HCEC 1CT (cell line): ENCODE results near the gene CLBA1.

Source experiments
- DNase-seq: peaks from one replicate; pipeline ENCODE4 v3.0.0-alpha.2; 2017

Gene CLBA1

DNA sequence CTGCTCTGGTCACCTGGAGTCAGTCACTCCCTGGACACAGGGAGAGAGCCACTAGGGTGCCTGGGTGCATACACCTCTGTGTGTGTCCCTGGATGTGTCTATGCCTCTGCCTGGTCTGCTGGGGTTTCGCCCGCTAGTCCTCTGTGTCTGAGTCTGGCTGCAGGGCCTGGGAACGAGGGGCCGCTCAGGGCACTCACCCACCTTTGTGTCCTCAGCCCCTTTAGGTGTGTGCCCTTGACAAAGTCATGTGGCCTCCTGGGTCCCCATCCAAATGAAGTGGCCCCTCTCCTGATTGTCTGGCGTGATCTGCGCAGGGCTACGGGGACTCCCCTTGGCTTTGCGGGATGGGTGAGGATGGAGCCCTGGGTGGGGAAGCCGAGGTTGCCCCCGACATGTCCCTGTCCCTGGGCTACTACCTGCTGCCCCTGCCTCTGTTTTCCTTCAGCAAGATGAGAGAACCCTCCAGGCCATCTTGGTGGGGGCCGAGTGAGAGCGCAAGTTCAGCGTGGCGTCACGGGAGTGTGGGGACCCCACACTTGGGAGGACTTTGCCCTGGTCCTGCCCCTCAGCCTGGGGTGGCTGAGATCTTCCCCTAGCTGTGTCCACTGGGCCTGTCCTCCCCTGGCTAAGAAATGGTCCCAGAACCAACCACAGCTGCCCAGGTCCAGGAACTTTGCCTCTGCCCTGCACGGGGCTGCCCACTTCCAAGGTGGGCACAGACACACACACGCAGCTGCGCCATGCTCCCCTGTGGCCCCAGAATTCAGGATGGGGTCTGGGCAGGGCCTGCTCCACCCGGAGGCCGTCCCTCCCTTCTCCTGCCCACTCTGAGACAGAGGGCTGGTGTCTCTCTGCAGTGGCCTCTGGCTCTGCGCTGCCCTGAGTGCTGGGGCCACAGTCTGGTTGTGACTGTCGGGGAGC lies 4.7 kb upstream of the CLBA1 start:
- DNase-seq: no peak

DNA sequence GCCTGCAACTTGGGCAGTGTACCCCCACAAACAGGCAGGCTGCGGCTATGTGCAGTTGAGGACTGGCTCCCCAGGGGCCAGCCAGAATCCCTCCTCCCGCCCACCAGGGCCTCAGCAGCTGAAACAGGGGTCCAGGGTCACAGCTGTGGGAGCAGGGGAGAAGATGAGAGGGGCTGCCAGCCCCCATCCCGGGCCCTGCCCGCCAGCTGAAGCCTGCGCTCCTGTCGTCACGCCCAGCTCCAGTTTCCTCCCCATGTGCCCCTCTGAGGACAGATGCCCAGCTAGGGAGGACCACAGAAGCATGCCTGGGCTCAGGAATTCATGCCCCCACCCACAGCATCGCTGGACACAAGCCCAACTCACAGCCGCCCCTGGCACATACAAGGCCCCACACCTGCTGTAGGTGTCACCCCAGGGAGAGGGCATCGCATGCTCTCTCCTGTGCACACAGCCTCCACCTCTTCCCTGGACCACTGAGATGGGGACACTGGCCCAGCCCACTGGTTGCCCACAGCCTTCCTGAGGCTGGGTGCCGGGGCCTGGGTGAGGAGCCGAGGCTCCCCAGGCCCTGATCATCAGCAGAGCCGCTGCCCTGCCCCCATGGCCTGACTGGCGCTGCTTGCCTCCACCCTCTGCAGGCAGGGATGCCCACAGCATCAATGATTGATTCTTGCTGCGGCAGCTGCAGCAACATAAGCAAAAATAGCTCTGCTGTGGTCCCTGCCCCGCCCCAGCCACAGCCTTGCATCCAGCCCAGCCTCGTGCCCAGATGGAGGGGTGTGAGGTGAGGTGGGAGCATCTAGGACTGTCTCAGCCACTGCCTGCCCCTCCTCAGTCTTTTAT lies 3.7 kb upstream of the CLBA1 start:
- DNase-seq: no peak

DNA sequence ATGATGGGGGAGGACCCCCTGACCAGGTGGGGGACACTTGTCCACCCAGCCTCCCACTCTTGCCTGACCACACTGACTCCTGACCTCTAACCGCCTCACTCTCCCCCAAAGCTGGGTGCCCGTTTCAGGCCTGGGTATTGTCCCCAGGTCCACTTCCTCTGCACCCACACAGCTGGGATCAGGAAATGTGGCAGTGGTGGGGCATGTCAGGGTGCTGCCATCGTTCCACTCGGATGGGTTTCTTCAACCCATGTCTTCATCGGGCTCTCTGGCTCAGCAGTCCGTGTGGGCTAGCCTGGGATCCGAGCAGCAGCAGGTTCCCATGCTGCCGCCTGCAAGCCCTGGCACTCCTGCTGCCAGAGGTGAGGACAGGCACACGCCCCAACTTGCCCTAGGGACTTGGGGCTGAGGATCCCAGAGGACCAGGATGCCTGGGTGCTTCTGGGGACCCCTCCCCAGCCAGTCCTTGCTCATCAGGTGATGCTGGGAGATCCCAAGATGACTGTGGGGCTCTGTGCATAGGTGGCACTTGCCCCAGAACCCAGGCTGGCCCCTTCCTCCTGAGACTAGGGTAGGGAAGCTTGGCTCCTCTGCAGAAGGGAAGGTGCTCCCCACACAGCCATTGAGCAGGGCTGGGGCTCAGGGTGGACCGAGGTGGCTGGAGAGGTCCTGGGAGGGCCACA lies 2.9 kb upstream of the CLBA1 start:
- no peak for DNase-seq

DNA sequence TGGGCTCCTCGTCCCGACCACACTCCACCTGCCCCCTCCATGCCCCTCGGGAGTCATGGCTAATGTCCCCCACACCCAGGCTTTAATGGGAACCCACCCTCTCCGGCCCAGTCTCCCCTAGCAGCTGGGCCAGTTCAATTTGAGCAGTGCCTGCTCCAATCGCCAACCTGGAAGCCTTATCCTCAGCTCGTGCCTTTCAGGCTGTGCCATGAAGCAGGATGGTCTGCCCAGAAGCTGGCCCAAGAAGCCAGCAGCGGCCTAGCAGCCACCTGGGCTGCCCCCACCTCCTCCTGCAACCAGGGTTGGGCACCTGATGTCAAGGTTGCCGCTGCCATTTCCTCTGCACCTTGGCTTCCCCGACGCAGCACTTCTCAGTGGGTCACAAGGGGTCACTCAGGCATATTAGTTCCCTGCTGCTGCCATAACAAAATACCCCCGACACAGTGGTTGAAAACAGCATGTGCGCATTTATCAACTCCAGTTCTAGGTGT lies 2.3 kb upstream of the CLBA1 start:
- no peak for DNase-seq

DNA sequence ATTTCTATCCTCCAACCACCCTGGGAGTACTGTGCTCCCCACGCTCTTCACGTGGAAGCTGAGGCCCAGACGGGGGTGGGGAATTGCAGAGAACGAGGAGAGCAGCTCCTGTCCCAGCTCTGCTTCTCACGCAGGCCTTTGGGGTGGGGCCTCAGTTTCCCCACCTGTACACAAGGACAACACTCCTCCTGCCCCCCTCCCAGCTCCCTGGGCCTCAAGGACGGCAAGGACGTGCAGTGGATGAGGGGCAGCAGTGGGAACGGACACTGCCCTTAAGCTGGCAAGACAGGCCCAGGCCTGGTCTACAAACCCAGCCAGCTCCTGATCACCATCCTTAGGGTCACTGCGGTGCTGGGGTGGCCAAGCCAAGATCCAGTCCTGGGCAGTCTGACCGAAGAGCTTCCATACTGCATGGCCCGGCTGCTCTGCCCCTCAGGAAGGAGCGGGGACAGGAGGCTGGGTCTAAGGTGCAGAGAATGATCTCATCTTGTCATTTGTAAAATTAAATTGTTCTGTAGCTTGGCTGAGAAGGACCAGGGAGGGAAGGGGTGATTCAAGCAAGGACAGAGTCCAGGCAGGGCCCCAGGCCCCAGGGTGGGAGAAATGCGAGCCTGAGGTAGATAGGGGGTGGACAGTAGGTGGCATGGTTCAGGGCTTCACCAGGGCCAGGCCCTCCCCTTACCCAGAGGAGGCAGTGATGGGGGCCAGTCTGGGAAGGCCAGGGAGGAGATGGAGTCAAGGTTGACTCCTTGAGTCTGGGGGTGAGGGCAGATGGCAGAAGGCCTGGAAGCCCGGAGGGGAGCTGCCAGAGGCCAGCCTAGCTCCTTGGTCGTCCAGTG lies 1.3 kb upstream of the CLBA1 start:
- no peak for DNase-seq

DNA sequence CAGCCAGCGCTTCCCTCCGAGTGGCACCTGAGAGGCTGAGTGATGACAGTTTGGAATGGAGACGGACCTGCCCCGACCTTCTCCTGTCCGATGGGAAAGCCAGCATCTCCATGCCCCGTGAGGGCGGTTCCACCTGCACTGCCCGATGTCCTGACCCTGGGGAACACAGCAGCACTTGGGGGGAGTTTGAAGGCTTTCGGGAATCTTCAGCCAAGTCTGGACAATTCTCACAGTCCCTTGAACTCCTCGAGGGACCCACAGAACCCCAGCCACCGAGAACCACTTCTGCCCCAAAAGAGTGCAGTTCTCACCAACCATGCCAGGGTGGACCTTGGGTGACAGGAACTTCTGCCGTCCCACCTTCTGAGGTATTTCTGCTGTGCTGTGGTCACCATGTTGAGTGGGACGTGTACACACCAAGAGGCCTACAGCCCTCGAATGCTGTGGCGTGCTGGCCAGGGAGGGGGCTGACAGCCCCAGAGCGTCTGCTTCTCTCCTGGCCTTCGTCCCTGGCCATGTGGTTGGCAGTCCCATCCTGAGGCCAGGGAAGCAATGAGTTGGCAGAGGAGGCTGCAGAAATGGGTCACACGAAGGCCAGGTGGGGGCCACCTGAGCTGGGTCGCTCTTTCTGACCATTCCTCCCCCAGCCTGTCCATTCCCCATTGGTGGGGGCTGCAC lies 1.0 kb downstream of the CLBA1 start:
- DNase-seq: no peak

DNA sequence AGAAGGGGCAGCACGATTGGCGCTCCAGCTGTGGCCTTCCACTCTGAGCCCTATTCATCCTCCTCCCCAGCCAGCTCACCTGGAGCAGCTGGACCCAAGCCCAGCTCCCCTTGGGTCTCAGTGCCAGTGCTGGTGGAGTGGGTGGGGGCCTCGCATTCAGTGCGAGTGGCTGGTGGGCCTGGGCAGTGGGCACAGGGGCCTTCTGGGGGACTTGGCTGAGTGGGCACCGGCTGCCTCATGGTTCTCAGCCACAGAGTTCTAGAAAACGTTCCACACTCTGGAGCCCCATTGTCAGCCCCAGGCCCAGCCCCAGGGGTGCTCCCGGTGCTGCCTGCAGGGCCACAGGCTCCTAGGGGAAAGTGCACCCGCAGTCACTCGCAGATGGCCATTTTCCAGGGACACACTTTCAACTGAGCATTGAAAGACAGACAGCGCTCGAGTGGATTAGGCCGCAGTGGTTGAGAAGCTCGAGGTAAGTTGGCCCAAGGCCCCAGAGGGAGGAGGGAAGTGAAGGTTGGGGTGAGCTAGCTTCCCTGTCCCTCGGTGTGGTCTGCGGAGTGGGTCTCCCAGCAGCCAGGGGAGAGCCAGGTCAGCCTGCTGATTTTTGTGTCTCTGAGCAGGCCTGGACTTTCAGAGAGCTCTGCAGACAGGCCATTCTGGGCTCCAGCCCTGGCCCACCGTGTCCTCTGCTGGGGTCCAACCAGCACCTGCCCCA lies 3.8 kb downstream of the CLBA1 start:
- no peak for DNase-seq

DNA sequence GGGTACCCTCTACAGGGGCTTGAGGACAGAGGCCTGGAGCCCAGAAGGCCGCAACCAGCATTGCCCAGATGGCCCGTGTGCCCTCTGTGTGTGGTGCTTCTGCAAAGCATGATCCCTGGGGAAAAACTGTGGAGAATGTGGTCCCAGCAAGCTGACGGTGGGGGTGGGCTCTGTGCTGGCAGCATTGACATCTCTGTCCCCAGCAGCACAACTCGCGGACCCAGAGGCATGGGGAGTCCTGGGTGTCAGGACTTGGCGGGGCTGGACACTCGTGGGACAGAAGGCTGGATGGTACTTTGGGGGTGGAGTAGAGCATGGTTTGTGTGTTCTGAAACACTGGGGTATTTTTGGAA lies 4.3 kb downstream of the CLBA1 start:
- no peak for DNase-seq

DNA sequence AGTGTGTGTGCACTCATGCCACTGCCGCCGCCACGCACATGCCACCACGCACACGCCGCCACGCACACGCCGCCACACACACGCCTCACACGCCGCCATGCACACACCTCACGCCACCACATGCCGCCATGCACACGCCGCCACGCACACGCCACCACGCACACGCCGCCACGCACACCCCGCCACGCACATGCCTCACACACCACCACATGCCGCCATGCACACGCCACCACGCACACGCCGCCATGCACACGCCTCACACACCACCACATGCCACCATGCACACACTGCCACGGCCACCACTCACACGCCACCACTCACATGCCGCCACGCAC lies 6.3 kb downstream of the CLBA1 start:
- DNase-seq: no peak

DNA sequence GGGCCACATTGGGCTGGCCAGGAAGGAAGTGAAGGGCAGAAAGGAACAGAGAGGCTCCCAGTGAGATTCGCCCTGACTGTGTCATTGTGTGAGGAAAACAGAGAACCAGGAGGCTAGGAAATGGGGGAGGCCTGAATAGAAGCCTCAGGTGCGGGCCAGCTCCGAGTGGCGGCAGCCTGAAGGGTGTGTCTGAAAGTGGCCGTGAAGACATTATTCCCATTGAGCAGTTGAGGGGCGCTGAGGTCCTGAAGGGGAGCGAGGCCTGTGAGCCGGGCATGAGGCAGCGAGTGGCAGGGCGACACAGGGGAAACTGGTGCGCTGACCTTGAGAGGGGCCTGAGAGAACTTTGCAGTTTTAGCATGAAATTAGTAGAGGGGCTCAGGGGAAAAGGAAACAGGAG lies 6.9 kb downstream of the CLBA1 start:
- DNase-seq: no peak

DNA sequence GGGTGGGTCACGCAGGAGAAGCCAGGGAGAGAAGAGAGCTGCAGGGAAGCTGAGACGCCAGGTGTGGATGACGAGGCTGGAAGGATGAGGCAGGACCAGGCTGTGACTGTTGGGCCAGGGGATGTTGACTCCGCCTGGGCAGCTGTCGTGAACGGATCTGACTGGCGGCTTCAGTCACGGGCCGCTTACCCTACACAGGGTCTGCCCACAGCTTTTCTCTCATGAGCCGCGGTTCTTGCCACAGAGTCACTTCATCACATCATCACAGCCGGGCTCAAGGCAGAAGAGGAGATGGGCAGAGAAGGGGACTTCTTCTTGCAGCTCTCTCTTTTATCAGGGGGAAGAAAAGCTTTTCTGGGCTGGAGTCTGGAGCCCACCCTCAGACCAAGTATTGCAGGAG lies 7.7 kb downstream of the CLBA1 start:
- no peak for DNase-seq

DNA sequence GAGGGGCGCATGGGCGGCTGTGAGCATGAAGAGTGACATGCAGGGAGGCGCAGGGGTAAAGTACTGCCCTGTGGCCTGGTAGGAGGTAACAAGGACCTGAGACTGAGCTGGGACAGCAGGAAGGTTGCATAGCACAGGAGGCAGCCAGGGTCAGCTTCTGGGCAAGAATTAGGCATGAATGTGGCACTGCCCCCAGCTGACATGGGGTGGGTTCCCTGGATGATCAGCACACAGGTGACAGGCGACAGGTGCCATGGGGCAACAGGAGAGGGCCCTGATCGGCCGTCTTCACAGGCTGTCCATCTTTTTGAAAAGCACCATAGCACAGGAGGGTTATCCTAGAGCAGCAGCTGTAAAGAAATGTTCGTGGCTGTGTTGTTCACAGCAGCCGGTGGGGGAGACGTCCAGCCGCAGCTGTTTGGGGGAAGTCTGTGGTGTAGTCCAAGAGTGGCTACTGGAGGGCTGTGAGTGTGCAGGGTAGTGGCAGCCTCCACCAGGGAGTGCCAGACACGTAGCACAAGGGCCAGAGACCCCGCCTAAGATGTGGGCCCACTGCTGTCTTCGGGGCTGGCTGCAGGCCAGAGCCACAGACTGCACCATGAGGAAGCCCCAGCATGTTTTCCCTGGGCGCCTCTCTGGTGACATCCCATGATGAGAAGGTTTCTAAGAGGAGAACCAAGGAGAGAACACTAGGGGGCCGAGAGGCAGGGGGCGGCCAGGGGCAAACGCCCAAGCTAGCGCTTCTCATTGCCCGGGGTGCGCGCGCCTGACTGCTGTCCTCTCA lies 8.4 kb downstream of the CLBA1 start:
- DNase-seq: no peak

DNA sequence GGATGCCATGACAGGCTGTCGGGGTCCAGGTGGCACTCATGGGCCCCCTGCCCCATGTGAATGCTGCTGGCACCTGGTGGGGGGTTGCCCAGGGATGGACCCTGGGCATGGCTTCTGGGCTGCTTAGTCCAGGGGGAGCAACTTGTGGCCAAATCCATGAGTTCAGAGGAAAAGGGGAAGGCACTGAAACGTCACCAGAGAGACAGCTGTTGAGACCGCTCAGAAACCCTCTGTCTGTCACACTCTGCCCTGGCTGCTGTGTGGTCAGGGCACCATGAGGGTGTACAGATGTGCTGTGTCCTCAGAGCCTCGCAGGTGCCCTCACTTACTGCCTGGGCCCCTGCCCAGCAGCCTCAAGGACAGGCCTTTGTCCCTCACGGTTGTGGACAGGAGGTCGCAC lies 9.4 kb downstream of the CLBA1 start:
- no peak for DNase-seq

DNA sequence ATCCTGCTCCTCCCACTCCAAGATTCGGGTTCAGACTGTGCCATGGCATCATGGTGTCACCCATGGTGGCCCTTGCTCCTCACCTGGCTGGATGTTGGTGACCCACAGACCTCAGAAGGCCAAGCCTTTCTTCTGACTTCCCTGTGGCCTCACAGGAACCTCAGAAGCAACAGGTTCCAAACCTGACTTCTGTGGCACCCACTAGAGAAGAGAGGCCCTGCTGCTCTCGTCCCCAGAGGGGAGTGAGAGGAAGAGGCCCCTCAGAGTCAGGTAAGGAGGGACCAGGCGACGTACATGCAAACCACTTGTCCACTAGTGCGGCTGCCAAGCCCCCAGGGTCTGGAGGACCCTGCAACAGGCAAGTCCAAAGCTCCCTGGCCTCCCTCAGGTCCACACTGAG lies 10.4 kb downstream of the CLBA1 start:
- DNase-seq: no peak

DNA sequence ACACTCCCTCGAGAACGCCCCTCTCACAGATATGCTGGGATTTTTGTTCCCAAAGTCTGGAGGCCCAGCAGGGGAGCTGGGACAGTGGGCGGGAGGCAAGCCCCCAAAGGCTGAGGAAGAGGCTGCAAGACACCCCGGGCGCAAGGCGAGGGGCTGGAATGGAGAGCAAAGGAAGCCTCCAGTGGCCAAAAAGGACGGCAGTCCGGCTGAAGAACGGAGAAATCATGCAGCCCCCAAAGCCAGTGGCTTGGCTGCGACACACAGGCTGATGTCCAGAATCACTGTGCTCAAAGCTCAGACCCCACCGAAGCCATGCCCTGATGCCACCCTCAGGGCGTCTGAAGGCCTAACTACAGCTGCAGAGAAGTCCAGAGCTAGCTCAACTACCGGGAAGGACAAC lies 10.9 kb downstream of the CLBA1 start:
- DNase-seq: no peak

DNA sequence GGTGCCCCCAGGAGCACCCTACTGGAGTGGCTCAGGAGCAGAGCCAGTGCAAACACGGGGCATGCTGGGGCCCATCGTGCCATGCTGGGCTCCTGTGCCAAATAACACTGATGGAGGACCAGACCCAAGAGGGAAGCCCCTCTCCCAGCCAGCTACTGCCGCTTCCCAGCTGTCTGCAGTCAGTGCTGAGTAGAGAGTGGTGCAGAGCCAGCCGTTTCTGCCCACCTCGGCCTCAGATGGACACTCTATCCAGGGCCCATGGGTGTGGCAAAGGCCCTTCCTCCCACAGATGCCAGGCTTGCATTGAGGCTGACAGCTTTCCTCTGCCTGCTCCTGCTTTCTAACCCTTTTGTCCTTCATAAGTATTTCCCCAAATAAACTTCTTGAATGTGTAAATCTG lies 13.2 kb downstream of the CLBA1 start:
- DNase-seq: no peak

DNA sequence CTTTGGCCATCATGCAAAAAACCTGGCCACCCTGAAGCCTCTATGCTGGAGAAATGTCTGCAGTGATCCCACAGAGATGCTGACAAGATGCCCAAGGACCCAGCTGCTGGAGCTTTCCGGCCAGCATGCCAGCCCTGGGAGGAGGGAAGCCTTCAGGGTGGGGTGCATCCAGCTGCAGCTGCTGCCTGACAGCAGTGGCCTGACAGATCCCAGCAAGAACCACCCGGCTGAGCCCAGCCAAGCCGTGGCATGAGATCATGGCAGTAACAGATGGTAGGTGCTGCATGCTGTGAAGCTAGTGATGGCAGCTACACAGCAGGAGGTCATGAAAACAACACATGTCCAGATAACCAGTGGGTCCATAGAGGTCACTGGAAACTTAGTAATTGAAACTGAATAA lies 13.8 kb downstream of the CLBA1 start:
- no peak for DNase-seq

DNA sequence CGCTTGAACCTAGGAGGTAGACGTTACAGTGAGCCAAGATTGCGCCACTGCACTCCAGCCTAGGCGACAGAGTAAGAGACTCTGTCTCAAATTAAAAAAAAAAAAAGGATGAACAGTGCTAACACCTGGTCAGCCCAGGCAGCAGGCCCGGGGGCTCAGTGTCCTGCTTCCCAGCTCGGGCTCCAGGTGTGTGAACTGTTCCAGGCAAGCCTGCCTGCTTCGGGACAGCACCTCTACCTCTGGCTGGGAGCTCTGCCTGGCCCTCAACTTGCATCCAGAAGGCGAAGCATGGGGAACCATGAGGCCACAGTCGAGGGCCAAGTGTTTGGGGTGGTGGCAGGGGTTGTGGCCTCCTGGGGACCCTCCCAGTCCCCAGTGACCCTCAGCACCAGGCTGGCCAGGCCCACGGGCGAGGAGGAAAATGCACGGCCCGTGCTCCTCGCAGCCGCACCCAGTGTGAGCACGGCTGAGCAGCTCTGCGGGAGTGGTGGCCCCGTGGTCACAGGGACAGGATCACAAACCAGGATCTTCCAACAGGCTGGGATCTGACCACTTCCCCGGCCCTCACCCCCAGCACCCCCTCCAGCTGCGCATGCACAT lies 19.8 kb downstream of the CLBA1 start:
- no peak for DNase-seq

DNA sequence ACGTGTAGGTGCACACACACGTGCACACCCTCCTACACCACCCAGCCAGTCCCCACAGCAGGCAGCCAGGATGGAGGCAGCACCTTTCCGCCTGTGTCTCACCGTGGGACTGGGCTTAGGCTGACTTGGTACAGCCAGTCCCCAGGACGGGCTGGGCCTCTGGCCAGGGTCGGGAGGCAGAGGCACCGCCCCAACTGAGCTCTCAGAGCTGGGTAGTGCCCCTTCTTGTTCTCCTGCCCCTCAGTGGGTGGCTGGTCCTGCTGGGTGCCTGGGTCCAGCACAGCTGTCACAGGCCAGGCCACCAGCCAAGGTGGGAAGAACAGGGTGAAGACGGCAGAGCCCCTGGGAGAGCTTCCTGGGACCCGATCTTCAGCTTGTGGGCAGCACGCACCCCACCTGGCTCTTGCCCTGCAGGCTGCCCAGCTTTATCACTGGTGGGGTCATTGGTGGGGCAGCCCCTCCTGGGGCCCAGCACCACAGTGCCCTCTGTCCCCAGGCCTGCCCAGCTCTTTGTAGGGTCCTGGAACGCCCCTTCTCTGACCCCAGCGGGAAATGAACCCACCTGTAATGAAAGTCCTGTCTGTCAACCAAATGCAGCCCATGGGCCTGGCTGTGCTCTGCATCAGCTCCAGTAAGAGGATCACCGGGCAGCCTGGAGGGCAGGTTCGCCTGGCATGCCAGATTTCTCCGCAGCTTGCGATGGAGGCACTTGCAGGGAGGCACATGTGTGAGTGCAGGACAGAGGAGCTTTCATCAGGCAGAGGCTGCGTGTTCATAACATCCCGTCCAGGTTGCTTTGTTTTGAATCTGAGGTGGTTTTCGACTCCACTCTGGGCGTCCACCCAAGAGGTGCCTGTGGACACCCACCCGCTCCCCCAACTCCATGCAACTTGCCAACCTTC lies 20.6 kb downstream of the CLBA1 start:
- DNase-seq: no peak
